Measurements from ENCODE around the gene SLC35A5. TPM values are rescaled to one million over a fixed set of nuclear protein-coding genes. Genes with fewer than 3 reads are reported as not detected.

The SLC35A5 gene
- total RNA-seq, 4 donors from 2014 or later, result 9.9 to 57.1 (median 31.0) TPM

DNA sequence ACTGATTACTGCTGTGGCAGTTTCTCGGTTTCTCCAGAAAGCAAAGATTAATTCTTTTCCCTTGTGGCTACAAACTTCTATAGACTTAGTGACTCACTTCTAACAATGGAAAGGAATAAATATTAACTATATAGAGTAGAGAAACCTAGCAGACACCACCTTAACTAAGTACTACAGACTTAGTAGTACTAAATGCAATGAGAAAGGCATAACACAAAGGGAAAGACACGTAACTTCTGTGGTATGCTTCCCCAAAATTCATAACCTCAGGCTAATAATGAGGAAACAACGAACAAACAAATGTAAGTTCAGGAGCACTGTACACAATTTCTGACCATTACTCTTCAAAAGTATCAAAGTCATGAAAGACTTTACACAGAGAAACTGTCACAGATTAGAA lies 31.3 kb upstream of the SLC35A5 start:
- Histone ChIP-seq H3K27ac (no peak overlapping the region), H3K9me3 (no peaks in the 10 kb centered on the region), H3K4me3 (no peak overlapping the region), H3K4me1 (no peaks in the 10 kb centered on the region), H3K36me3 (peaks cover 0 to 66% (median 0%) of the 10 kb centered on the region in 3 donors), H3K27me3 (no peaks in the 10 kb centered on the region)
- no peak for TF ChIP-seq POLR2A (IDR thresholded peaks at IDR 0.05)
- TF ChIP-seq, protein P1, sequence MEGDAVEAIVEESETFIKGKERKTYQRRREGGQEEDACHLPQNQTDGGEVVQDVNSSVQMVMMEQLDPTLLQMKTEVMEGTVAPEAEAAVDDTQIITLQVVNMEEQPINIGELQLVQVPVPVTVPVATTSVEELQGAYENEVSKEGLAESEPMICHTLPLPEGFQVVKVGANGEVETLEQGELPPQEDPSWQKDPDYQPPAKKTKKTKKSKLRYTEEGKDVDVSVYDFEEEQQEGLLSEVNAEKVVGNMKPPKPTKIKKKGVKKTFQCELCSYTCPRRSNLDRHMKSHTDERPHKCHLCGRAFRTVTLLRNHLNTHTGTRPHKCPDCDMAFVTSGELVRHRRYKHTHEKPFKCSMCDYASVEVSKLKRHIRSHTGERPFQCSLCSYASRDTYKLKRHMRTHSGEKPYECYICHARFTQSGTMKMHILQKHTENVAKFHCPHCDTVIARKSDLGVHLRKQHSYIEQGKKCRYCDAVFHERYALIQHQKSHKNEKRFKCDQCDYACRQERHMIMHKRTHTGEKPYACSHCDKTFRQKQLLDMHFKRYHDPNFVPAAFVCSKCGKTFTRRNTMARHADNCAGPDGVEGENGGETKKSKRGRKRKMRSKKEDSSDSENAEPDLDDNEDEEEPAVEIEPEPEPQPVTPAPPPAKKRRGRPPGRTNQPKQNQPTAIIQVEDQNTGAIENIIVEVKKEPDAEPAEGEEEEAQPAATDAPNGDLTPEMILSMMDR (IDR thresholded peaks at IDR 0.05), result no peak
- DNase-seq, result no peak

DNA sequence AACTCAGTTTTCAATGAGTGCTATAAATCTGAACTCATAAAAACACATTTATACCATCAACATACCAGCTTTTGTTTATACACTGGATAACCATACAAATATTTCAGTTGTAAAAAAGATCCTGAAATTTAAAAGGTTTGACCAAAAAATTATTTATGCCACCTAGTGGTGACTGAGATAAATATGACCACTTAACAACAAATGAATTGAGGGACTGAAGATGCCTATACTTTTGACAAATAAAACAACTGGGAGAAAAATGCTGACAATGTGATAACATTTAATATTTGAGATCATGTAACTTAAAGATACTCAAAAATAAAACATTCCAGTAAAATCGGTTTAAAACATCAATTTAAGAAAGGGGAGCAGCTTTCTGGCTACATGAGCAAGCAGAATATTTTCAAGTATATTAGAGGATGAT lies 30.5 kb upstream of the SLC35A5 start:
- no peak for DNase-seq
- TF ChIP-seq POLR2A (IDR thresholded peaks at IDR 0.05), result no peak
- TF ChIP-seq, protein P1 (IDR thresholded peaks at IDR 0.05), result peak; percentile 26 to 71 (median 58)
- peaks cover 0 to 74% (median 0%) of the 10 kb centered on the region in 3 donors for H3K36me3 ChIP-seq
- H3K4me3 ChIP-seq, result no peak overlapping the region
- no peaks in the 10 kb centered on the region for H3K4me1 ChIP-seq
- no peak overlapping the region for H3K27ac ChIP-seq
- H3K27me3 ChIP-seq, result no peaks in the 10 kb centered on the region
- no peaks in the 10 kb centered on the region for H3K9me3 ChIP-seq

DNA sequence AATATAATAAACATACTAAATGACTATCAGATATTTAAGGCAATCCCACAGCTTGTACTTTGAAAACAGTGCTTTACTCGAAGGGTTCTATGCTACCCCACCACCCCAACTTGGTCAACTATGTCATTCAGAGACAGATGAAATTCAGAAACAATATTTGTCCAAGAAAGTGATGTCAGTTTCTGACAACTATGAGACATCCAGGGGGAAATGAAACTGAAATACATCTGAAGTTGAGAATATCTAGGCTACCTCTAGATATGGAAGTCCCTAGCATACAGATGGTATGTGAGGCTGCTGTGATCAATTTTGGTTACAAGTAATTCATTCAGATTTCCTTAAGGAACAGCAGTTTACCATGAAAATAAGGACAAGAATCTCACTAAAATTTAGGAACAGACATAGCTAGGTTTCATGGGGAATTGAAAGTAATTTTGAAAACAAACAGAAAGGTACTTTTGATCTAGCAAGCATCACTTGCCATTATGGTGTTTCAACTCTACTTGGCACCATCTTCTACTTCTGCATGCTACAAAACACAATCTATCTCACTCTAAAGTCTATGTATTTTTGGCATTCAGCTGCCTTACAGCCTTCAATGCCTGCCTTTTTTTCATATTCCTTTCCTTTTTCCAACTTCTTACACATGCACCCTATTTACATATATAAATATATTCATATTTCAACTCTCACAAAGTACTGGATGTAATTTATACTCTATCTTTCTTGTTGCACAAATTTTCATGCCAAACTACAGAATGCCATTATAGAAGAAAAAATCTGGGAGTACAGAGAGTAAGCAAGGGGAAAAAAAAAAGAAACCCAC lies 21.8 kb upstream of the SLC35A5 start:
- H3K27me3 ChIP-seq, result no peaks in the 10 kb centered on the region
- no peaks in the 10 kb centered on the region for H3K9me3 ChIP-seq
- H3K36me3 ChIP-seq, result peaks cover 0 to 65% (median 0%) of the 10 kb centered on the region in 3 donors
- DNase-seq, result no peak
- no peaks in the 10 kb centered on the region for H3K4me1 ChIP-seq
- H3K27ac ChIP-seq, result no peak overlapping the region
- no peak overlapping the region for H3K4me3 ChIP-seq
- TF ChIP-seq, protein P1 (IDR thresholded peaks at IDR 0.05), result no peak
- TF ChIP-seq POLR2A (IDR thresholded peaks at IDR 0.05), result no peak

DNA sequence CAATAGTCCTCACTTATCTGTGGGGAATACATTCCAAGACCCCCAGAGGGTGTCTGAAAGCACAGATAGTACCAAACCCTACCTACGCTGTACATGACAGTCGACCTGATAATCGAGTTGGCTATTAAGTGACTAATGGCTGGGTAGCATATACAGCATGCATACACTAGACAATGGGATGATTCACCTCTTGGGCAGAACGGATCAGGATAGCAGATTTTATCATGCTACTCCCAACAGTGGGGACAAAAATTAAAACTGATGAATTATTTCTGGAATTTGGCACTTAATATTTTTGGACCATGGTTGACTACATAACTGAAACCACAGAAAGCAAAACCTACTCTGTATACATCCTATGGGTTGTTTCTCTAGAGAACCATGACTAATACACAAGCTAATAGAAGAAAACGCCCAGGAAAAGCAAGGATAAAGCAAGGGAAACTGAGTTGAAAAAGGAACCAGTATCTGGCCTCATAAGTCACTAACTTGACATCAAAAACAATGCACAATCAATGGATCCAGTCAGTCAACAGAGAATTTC lies 15.6 kb upstream of the SLC35A5 start:
- Histone ChIP-seq H3K27ac (no peak overlapping the region), H3K9me3 (no peaks in the 10 kb centered on the region), H3K4me3 (no peak overlapping the region), H3K4me1 (no peaks in the 10 kb centered on the region), H3K27me3 (no peaks in the 10 kb centered on the region), H3K36me3 (peaks cover 0 to 60% (median 0%) of the 10 kb centered on the region in 3 donors)
- no peak for TF ChIP-seq POLR2A (IDR thresholded peaks at IDR 0.05)
- TF ChIP-seq, protein P1 (IDR thresholded peaks at IDR 0.05), result no peak
- no peak for DNase-seq

DNA sequence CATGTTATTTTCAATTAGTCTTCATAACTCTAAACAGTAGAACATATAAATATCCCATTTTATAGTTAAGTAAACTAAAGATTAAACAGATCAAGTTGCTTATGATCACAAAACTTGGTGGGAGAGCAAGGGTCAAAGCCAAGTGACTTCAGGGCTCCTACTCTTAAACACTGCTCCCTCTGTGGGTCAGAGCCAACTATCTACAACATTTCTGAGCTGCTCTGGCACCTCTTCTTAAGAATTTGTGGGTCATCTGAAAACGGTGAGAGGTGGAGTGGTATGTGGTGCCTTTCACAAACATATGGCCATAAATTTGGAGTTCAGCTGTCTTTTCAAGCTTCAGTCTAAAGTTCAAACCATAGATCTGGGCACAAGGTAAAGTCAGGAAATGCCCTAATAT lies 11.0 kb upstream of the SLC35A5 start:
- H3K36me3 ChIP-seq, result peaks cover 0 to 32% (median 0%) of the 10 kb centered on the region in 3 donors
- no peaks in the 10 kb centered on the region for H3K27me3 ChIP-seq
- DNase-seq, result no peak
- H3K9me3 ChIP-seq, result no peaks in the 10 kb centered on the region
- H3K4me1 ChIP-seq, result peaks cover 0 to 11% (median 0%) of the 10 kb centered on the region in 4 donors
- no peak overlapping the region for H3K4me3 ChIP-seq
- no peak for TF ChIP-seq POLR2A (IDR thresholded peaks at IDR 0.05)
- TF ChIP-seq, protein P1 (IDR thresholded peaks at IDR 0.05), result peak in 1 of 6 experiments; percentile 4
- no peak overlapping the region for H3K27ac ChIP-seq

Measured in Peyer's patch (tissue), 4 donors.